Uterus (tissue), 2 donors: Measurements from ENCODE around the gene KCNK1.

Experiments
- POLR2A ChIP-seq, 2 donors: fragments of 450-650 bp; IDR thresholded peaks; one replicate each; pipeline ENCODE4 v1.6.1; 2016; ENCODE audit warnings: antibody characterized with exemption in 2 of 2, mild to moderate bottlenecking in 1 of 2, moderate library complexity in 1 of 2
- TF ChIP-seq, protein P1 (sequence below), 4 experiments: fragments of 200-600 bp in 2 of 4; fragments of 450-650 bp in 2 of 4; sonication (generic) in 2 of 4; IDR thresholded peaks; one replicate each; pipeline ENCODE4 v1.5.1; 2016 to 2019; ENCODE audit warnings: antibody characterized with exemption in 4 of 4, mild to moderate bottlenecking in 2 of 4, moderate library complexity in 1 of 4

- TF ChIP-seq, protein P1, sequence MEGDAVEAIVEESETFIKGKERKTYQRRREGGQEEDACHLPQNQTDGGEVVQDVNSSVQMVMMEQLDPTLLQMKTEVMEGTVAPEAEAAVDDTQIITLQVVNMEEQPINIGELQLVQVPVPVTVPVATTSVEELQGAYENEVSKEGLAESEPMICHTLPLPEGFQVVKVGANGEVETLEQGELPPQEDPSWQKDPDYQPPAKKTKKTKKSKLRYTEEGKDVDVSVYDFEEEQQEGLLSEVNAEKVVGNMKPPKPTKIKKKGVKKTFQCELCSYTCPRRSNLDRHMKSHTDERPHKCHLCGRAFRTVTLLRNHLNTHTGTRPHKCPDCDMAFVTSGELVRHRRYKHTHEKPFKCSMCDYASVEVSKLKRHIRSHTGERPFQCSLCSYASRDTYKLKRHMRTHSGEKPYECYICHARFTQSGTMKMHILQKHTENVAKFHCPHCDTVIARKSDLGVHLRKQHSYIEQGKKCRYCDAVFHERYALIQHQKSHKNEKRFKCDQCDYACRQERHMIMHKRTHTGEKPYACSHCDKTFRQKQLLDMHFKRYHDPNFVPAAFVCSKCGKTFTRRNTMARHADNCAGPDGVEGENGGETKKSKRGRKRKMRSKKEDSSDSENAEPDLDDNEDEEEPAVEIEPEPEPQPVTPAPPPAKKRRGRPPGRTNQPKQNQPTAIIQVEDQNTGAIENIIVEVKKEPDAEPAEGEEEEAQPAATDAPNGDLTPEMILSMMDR (IDR thresholded peaks at IDR 0.05): no peak
- TF ChIP-seq POLR2A (IDR thresholded peaks at IDR 0.05): no peak
These were observed 61.5 kb downstream of the KCNK1 start for GRCh38 chr1:233675446-233675845.
